Measurements from ENCODE around the gene TCIRG1. TPM values are rescaled to one million over a fixed set of nuclear protein-coding genes. Genes with fewer than 3 reads are reported as not detected.

Gene TCIRG1
- total and polyA plus RNA-seq, 2 of the 13 experiments (the other 11 are each of a cell fraction or from before 2014, with no cell fraction given), result 48.0 to 69.6 TPM

- TF ChIP-seq CREM (IDR thresholded peaks at IDR 0.05), result no peak
- TF ChIP-seq CREM (CRISPR knock-in tag; IDR thresholded peaks at IDR 0.05), result no peak
- no peak for TF ChIP-seq ZNF776 (CRISPR knock-in tag; IDR thresholded peaks at IDR 0.05)
- TF ChIP-seq, protein P1, sequence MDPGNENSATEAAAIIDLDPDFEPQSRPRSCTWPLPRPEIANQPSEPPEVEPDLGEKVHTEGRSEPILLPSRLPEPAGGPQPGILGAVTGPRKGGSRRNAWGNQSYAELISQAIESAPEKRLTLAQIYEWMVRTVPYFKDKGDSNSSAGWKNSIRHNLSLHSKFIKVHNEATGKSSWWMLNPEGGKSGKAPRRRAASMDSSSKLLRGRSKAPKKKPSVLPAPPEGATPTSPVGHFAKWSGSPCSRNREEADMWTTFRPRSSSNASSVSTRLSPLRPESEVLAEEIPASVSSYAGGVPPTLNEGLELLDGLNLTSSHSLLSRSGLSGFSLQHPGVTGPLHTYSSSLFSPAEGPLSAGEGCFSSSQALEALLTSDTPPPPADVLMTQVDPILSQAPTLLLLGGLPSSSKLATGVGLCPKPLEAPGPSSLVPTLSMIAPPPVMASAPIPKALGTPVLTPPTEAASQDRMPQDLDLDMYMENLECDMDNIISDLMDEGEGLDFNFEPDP (CRISPR knock-in tag; conservative IDR thresholded peaks at IDR 0.05), result 0 out of 2 replicates have a peak, but pooled peaks have one; percentile 67
- TF ChIP-seq REL (CRISPR knock-in tag; conservative IDR thresholded peaks at IDR 0.05), result no peak
- TF ChIP-seq ZNF784 (CRISPR knock-in tag; IDR thresholded peaks at IDR 0.05; ENCODE audit: borderline replicate concordance), result no peak
- no peak for TF ChIP-seq ZMYM3 (CRISPR knock-in tag; IDR thresholded peaks at IDR 0.05)
- no peak for TF ChIP-seq HNF4G (IDR thresholded peaks at IDR 0.05; ENCODE audit: borderline replicate concordance, low read depth, low read length)
- no peak for TF ChIP-seq HNF4G (CRISPR knock-in tag; IDR thresholded peaks at IDR 0.05; ENCODE audit: borderline replicate concordance, low read depth)
- TF ChIP-seq ZNF607 (CRISPR knock-in tag; IDR thresholded peaks at IDR 0.05; ENCODE audit: borderline replicate concordance), result 0 out of 2 replicates have a peak, but pooled peaks have one; percentile 26
- TF ChIP-seq HOMEZ (CRISPR knock-in tag; IDR thresholded peaks at IDR 0.05; ENCODE audit: low read depth), result no peak
- no peak for TF ChIP-seq JUN (CRISPR knock-in tag; IDR thresholded peaks at IDR 0.05)
- TF ChIP-seq, protein P2, sequence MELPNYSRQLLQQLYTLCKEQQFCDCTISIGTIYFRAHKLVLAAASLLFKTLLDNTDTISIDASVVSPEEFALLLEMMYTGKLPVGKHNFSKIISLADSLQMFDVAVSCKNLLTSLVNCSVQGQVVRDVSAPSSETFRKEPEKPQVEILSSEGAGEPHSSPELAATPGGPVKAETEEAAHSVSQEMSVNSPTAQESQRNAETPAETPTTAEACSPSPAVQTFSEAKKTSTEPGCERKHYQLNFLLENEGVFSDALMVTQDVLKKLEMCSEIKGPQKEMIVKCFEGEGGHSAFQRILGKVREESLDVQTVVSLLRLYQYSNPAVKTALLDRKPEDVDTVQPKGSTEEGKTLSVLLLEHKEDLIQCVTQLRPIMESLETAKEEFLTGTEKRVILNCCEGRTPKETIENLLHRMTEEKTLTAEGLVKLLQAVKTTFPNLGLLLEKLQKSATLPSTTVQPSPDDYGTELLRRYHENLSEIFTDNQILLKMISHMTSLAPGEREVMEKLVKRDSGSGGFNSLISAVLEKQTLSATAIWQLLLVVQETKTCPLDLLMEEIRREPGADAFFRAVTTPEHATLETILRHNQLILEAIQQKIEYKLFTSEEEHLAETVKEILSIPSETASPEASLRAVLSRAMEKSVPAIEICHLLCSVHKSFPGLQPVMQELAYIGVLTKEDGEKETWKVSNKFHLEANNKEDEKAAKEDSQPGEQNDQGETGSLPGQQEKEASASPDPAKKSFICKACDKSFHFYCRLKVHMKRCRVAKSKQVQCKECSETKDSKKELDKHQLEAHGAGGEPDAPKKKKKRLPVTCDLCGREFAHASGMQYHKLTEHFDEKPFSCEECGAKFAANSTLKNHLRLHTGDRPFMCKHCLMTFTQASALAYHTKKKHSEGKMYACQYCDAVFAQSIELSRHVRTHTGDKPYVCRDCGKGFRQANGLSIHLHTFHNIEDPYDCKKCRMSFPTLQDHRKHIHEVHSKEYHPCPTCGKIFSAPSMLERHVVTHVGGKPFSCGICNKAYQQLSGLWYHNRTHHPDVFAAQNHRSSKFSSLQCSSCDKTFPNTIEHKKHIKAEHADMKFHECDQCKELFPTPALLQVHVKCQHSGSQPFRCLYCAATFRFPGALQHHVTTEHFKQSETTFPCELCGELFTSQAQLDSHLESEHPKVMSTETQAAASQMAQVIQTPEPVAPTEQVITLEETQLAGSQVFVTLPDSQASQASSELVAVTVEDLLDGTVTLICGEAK (IDR thresholded peaks at IDR 0.05), result no peak
- TF ChIP-seq, protein P2 (CRISPR knock-in tag; IDR thresholded peaks at IDR 0.05), result no peak
Observed at GRCh38 chr11:68037411-68038225, 1.2 kb upstream of the TCIRG1 start (continued).

All from HepG2 (cell line).